ENCODE data around the gene ATP1B3. TPM values are rescaled to one million over a fixed set of nuclear protein-coding genes. Genes with fewer than 3 reads are reported as not detected.
"Not testable (repeated sequence)": the region's sequence is repeated elsewhere in the genome, so short reads cannot be mapped to it uniquely, and the experiment has no call there.

ATP1B3 gene
- total RNA-seq, 4 donors from 2014 or later: 55.1 to 94.1 (median 64.7) TPM

GRCh38 chr3:141914311-141914710, 37.9 kb downstream of the ATP1B3 start:
- Histone ChIP-seq H3K27me3 (no peaks in the 10 kb centered on the region), H3K4me1 (no peaks in the 10 kb centered on the region), H3K27ac (no peak overlapping the region), H3K4me3 (replicated peaks in 1 of 3) (no peak overlapping the region), H3K36me3 (peaks cover 2% of the 10 kb centered on the region in 2 donors), H3K9me3 (no peaks in the 10 kb centered on the region)
- 93% methylated on average over 4 of the region's 4 CpGs for WGBS, 2 donors
- TF ChIP-seq CTCF (IDR thresholded peaks at IDR 0.05) (no peak), POLR2A (IDR thresholded peaks at IDR 0.05) (no peak)
- DNase-seq: no peak
- intact Hi-C loops (cut with DNase I): loop anchor here (10.0 kb wide), 1 partner anchor 180 kb away; the partner anchor contains the start of gene RNF7

GRCh38 chr3:141915016-141915415, 38.6 kb downstream of the ATP1B3 start:
- no peaks in the 10 kb centered on the region for H3K27me3 ChIP-seq
- H3K27ac ChIP-seq: no peak overlapping the region
- intact Hi-C loops (cut with DNase I): loop anchor here (10.0 kb wide), 1 partner anchor 180 kb away; the partner anchor contains the start of gene RNF7
- H3K4me3 ChIP-seq (replicated peaks in 1 of 3): no peak overlapping the region
- 95% methylated on average over 5 of the region's 5 CpGs for WGBS, 2 donors
- H3K4me1 ChIP-seq: no peaks in the 10 kb centered on the region
- H3K9me3 ChIP-seq: no peaks in the 10 kb centered on the region
- no peak for DNase-seq
- peaks cover 6% of the 10 kb centered on the region in 2 donors for H3K36me3 ChIP-seq
- TF ChIP-seq CTCF (IDR thresholded peaks at IDR 0.05) (no peak), POLR2A (IDR thresholded peaks at IDR 0.05) (no peak)

GRCh38 chr3:141915766-141916165, 39.3 kb downstream of the ATP1B3 start:
- TF ChIP-seq POLR2A (IDR thresholded peaks at IDR 0.05) (no peak), CTCF (IDR thresholded peaks at IDR 0.05) (no peak)
- Histone ChIP-seq H3K27me3 (no peaks in the 10 kb centered on the region), H3K36me3 (peaks cover 6% of the 10 kb centered on the region in 2 donors), H3K4me3 (replicated peaks in 1 of 3) (no peak overlapping the region), H3K9me3 (no peaks in the 10 kb centered on the region), H3K27ac (no peak overlapping the region), H3K4me1 (no peaks in the 10 kb centered on the region)
- 96 to 97% methylated on average over 2 of the region's 2 CpGs for WGBS, 2 donors
- intact Hi-C loops (cut with DNase I): loop anchor here (10.0 kb wide), 1 partner anchor 181 kb away; the partner anchor contains the start of gene RNF7
- DNase-seq: no peak

GRCh38 chr3:141920701-141921100, 44.3 kb downstream of the ATP1B3 start:
- H3K27me3 ChIP-seq: no peaks in the 10 kb centered on the region
- peaks cover 6% of the 10 kb centered on the region in 2 donors for H3K36me3 ChIP-seq
- intact Hi-C loops (cut with DNase I): no loop called here
- TF ChIP-seq CTCF (IDR thresholded peaks at IDR 0.05): no peak
- no peak overlapping the region for H3K27ac ChIP-seq
- no peak for DNase-seq
- WGBS, 2 donors: 95 to 96% methylated on average over 4 of the region's 4 CpGs
- no peaks in the 10 kb centered on the region for H3K4me1 ChIP-seq
- H3K9me3 ChIP-seq: no peaks in the 10 kb centered on the region
- H3K4me3 ChIP-seq (replicated peaks in 1 of 3): no peak overlapping the region

GRCh38 chr3:141921316-141921715, 44.9 kb downstream of the ATP1B3 start:
- no peaks in the 10 kb centered on the region for H3K9me3 ChIP-seq
- peaks cover 6% of the 10 kb centered on the region in 2 donors for H3K36me3 ChIP-seq
- WGBS, 2 donors: 95% methylated on average over 2 of the region's 2 CpGs
- H3K27me3 ChIP-seq: no peaks in the 10 kb centered on the region
- no peaks in the 10 kb centered on the region for H3K4me1 ChIP-seq
- intact Hi-C loops (cut with DNase I): no loop called here
- DNase-seq: no peak
- TF ChIP-seq POLR2A (IDR thresholded peaks at IDR 0.05) (no peak), CTCF (IDR thresholded peaks at IDR 0.05) (no peak)
- no peak overlapping the region for H3K27ac ChIP-seq
- H3K4me3 ChIP-seq (replicated peaks in 1 of 3): no peak overlapping the region

GRCh38 chr3:141925677-141926076, 49.2 kb downstream of the ATP1B3 start:
- H3K4me1 ChIP-seq; H3K4me3 ChIP-seq (replicated peaks in 1 of 3); H3K27ac ChIP-seq; H3K27me3 ChIP-seq; intact Hi-C loops (cut with DNase I); H3K9me3 ChIP-seq; H3K36me3 ChIP-seq; DNase-seq: not testable (repeated sequence)
- WGBS, 2 donors: 91 to 95% methylated on average over 5 of the region's 5 CpGs
